H54 (cell line): ENCODE results near the gene UBE2E2.

Experiments used
- DNase-seq: peaks from one replicate; pipeline ENCODE4 v3.0.0; 2011; ENCODE audit warnings: low spot score, mixed read lengths; ENCODE audit not compliant: insufficient read length
- FAIRE-seq: peaks from 3 replicates; lab custom pipeline; 2011; peaks lifted over from hg19 to GRCh38; lab: Jason Lieb, UNC
- POLR2A ChIP-seq: IDR thresholded peaks from 2 replicates; pipeline ENCODE4 v1.6.1; 2011; ENCODE audit warnings: low read depth, mild to moderate bottlenecking, low read length

Gene UBE2E2

DNA sequence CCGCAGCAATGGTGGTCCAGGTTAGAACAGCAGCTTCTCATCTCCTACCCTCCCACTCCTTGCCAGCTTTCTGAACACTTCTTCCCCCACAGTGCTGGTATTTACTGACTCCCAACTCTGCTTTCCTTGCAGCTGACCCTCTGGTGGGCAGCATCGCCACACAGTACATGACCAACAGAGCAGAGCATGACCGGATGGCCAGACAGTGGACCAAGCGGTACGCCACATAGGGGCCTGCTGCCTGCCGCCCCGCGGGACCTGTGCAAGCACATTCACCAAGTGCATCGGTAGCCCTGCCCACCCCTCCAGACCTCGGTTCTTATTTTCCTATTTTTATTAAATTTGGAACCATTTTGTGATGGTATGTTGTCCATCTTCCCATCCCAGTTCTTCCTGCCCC, 386.5 kb downstream of the UBE2E2 start:
- DNase-seq (no peak), FAIRE-seq (no peak)
- no peak for TF ChIP-seq POLR2A

- no peak for FAIRE-seq
- DNase-seq = no peak
- no peak for TF ChIP-seq POLR2A
Observed at GRCh38 chr3:23590424-23591273, 387.5 kb downstream of the UBE2E2 start.

DNA sequence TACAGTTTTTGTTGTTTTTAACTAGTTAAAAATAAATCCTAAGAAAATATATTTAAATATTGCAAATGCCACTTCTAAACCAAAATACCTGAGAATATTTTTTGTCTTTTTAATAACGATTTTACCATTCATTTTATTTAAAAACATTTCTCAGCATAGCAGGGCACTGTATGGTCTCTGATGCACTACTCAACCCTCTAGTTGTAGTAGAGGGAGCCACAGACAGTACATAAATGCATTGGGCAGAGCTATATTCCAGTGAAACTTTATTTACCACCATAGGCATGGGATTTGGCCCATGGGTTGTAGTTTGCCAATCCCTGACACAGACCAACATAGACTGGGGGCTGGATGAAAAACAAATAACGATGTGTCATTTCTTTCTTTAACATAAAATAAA, 388.2 kb downstream of the UBE2E2 start:
- DNase-seq (no peak), FAIRE-seq (no peak)
- no peak for TF ChIP-seq POLR2A

- FAIRE-seq (no peak), DNase-seq (no peak)
- no peak for TF ChIP-seq POLR2A
Observed at GRCh38 chr3:23592961-23593931, 390.1 kb downstream of the UBE2E2 start.

- TF ChIP-seq POLR2A = no peak
- no peak for FAIRE-seq
- DNase-seq = no peak
Observed at GRCh38 chr3:23594066-23594465, 390.9 kb downstream of the UBE2E2 start.

GRCh38 chr3:23594894-23595670, 392.0 kb downstream of the UBE2E2 start:
- no peak for FAIRE-seq
- DNase-seq = no peak
- TF ChIP-seq POLR2A = no peak

DNA sequence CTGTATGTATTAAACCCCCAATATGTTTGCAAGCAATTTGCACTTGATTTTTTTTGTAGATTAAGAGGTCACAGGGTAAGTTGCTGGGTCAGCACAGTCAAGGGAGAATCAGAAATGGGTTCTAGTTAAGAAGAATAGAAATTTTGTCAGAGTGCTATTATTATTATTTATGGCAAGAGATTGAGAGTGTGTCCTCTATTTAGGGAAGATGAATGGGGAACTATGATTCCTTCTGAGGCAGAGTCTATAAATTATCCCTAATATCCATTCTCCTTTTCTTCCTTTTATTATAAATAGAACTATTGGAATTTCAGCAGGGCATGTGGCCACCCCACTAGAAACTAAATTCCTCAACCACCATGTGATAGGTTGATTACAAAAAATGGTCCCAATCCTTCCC, 392.7 kb downstream of the UBE2E2 start:
- FAIRE-seq = no peak
- DNase-seq = no peak
- no peak for TF ChIP-seq POLR2A

DNA sequence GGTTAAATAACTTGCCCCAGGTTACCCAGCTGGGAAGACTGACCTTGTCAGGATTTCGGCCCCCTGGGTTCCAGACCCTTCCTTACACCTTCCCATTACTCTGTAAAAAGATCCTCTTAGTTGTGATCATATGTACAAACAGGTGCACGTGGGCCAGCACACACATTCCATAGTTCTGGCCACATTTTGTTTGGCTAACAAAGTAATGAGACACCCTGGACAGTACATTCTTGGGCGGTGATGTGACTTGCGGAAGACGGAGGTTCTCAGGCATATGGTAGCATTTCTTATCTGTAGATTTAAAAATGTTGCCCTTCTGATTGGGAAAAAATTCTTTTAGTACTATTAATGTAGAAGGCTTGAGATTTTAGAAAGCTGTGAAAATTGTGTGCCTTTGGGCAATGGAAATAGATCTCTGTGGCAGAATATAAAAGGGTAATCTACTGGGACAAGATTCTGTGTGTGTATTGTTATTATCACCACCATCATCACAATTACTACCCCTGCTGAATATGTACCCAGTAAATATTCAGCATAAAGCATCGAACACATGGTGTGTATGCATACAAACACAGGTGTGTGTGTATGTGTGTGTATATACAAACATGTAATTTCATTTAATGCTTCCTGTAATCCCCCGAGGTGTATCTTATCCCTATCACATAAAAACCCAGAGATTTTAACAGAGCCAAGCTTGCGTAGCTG, 397.2 kb downstream of the UBE2E2 start:
- FAIRE-seq (peak; percentile 84), DNase-seq (peak; percentile 53)
- TF ChIP-seq POLR2A = no peak

DNA sequence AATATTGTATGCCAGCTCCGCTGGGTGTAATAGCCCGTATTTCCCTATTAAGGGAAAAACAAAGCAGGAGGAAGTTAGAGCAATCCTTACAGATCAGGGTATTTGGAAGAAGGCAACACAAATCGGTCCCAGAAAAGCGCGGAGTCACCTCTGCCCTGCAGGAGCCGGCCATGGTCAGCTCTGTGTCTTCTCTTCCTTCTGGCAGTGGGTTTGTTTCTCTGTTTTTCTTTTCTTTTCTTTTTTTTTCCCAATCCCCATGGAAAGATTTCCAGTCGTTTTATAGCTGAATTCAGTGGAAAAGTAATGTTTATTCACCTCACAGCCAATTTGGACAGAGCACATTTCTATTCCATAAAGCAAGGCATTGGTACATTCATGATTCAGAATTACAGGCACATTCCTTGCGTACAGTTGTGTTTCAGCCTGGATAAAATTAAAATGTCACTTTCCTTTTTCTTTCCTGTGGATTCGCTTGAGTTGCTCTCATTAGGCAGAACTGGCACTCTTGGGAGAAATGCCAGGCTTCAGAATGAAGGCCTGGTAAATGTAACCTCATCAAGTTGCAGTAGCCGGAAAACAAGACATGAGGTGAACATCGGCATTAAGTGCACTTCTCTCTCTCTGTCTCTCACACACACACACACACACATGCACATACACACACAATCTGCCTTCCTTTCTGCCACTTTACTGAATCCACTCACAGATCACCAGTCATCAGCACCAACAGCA, 398.1 kb downstream of the UBE2E2 start:
- no peak for TF ChIP-seq POLR2A
- FAIRE-seq = no peak
- no peak for DNase-seq

DNA sequence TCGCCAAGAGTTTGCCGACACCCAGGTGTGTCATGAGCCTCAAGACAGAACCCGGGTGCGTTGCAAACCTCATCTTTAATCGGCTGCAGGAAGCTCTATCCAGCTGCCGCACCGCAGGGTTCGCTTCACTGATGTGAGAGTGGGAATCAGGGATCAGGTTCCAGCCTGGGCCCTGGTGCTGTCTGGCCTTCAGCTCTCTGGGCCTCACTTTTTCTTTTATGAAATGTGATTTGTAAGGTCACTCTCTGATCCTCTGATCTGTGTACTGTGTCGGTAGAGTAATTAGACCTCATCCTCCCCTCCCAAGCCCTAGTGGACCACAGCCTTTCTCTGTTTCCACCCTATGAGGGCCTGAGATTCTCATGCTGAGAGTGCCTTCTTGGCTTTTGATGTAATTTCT, 399.8 kb downstream of the UBE2E2 start:
- no peak for FAIRE-seq
- TF ChIP-seq POLR2A = no peak

GRCh38 chr3:23607184-23607847, 404.2 kb downstream of the UBE2E2 start:
- DNase-seq = no peak
- no peak for FAIRE-seq
- no peak for TF ChIP-seq POLR2A

More for the DNA sequence above, 399.8 kb downstream of the UBE2E2 start:
- DNase-seq = no peak

GRCh38 chr3:23608650-23609049, 405.5 kb downstream of the UBE2E2 start:
- TF ChIP-seq POLR2A = no peak
- FAIRE-seq (no peak), DNase-seq (no peak)
